ENCODE results near the gene ARSA. TPM values are rescaled to one million over a fixed set of nuclear protein-coding genes. Genes with fewer than 3 reads are reported as not detected.

The ARSA gene
- polyA plus RNA-seq, 1 of the 3 experiments (the other 2 are of a cell fraction) = 34.2 TPM

GRCh38 chr22:50586416-50586815 is 41.5 kb downstream of the ARSA start:
- no peak overlapping the region for H3K4me3 ChIP-seq (ENCODE audit: low read depth in 2 of 2, low read length in 1 of 2)
- POLR2A ChIA-PET = no interaction called here
- H3K27me3 ChIP-seq (ENCODE audit: insufficient read depth) = no peaks in the 10 kb centered on the region
- H3K4me2 ChIP-seq = no peak overlapping the region
- H3K9me3 ChIP-seq = no peaks in the 10 kb centered on the region
- H3K27ac ChIP-seq (ENCODE audit: low read depth in 2 of 2, low read length in 1 of 2) = no peak overlapping the region
- no peaks in the 10 kb centered on the region for H3K9me2 ChIP-seq
- WGBS (ENCODE audit: low lambda C conversion rate) = 86% methylated on average over 1 of the region's 5 CpGs
- peaks cover 0 to 10% of the 10 kb centered on the region in 2 experiments; a peak in 1 of 4 replicates for H3K4me1 ChIP-seq (ENCODE audit: control insufficient read depth in 1 of 2, insufficient read depth in 2 of 2, low read depth in 1 of 2, low read length in 1 of 2)
- H3F3A ChIP-seq (replicated peaks; ENCODE audit: insufficient read depth) = no peaks in the 10 kb centered on the region
- TF ChIP-seq IRF3 (IDR thresholded peaks at IDR 0.05; ENCODE audit: low read depth, low read length) (no peak), FOXJ3 (CRISPR knock-in tag; IDR thresholded peaks at IDR 0.05) (no peak), FOXM1 (IDR thresholded peaks at IDR 0.05; ENCODE audit: low read depth) (no peak), RAD21 (IDR thresholded peaks at IDR 0.05; ENCODE audit: low read length) (no peak), ELF1 (IDR thresholded peaks at IDR 0.05) (no peak), YY1 (IDR thresholded peaks at IDR 0.05; ENCODE audit: low read depth) (no peak), MEF2A (IDR thresholded peaks at IDR 0.05; ENCODE audit: borderline replicate concordance, low read depth) (no peak), GABPA (IDR thresholded peaks at IDR 0.05; ENCODE audit: low read depth) (no peak), TEAD4 (IDR thresholded peaks at IDR 0.05; ENCODE audit: borderline replicate concordance, insufficient read depth) (no peak), RCOR1 (IDR thresholded peaks at IDR 0.05; ENCODE audit: low read length) (no peak), FOSL2 (IDR thresholded peaks at IDR 0.05; ENCODE audit: borderline replicate concordance, low read depth) (no peak), MXI1 (IDR thresholded peaks at IDR 0.05; ENCODE audit: low read depth, low read length) (no peak), JUND (IDR thresholded peaks at IDR 0.05) (no peak), NFIC (IDR thresholded peaks at IDR 0.05; ENCODE audit: borderline replicate concordance) (no peak), SMC3 (IDR thresholded peaks at IDR 0.05; ENCODE audit: low read depth, low read length) (no peak)
- TF ChIP-seq, protein P1, sequence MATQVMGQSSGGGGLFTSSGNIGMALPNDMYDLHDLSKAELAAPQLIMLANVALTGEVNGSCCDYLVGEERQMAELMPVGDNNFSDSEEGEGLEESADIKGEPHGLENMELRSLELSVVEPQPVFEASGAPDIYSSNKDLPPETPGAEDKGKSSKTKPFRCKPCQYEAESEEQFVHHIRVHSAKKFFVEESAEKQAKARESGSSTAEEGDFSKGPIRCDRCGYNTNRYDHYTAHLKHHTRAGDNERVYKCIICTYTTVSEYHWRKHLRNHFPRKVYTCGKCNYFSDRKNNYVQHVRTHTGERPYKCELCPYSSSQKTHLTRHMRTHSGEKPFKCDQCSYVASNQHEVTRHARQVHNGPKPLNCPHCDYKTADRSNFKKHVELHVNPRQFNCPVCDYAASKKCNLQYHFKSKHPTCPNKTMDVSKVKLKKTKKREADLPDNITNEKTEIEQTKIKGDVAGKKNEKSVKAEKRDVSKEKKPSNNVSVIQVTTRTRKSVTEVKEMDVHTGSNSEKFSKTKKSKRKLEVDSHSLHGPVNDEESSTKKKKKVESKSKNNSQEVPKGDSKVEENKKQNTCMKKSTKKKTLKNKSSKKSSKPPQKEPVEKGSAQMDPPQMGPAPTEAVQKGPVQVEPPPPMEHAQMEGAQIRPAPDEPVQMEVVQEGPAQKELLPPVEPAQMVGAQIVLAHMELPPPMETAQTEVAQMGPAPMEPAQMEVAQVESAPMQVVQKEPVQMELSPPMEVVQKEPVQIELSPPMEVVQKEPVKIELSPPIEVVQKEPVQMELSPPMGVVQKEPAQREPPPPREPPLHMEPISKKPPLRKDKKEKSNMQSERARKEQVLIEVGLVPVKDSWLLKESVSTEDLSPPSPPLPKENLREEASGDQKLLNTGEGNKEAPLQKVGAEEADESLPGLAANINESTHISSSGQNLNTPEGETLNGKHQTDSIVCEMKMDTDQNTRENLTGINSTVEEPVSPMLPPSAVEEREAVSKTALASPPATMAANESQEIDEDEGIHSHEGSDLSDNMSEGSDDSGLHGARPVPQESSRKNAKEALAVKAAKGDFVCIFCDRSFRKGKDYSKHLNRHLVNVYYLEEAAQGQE (IDR thresholded peaks at IDR 0.05; ENCODE audit: low read depth, low read length) = no peak
- TF ChIP-seq, protein P2, sequence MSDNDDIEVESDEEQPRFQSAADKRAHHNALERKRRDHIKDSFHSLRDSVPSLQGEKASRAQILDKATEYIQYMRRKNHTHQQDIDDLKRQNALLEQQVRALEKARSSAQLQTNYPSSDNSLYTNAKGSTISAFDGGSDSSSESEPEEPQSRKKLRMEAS (IDR thresholded peaks at IDR 0.05; ENCODE audit: low read depth) = no peak
- TF ChIP-seq, protein P3, sequence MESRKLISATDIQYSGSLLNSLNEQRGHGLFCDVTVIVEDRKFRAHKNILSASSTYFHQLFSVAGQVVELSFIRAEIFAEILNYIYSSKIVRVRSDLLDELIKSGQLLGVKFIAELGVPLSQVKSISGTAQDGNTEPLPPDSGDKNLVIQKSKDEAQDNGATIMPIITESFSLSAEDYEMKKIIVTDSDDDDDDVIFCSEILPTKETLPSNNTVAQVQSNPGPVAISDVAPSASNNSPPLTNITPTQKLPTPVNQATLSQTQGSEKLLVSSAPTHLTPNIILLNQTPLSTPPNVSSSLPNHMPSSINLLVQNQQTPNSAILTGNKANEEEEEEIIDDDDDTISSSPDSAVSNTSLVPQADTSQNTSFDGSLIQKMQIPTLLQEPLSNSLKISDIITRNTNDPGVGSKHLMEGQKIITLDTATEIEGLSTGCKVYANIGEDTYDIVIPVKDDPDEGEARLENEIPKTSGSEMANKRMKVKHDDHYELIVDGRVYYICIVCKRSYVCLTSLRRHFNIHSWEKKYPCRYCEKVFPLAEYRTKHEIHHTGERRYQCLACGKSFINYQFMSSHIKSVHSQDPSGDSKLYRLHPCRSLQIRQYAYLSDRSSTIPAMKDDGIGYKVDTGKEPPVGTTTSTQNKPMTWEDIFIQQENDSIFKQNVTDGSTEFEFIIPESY (IDR thresholded peaks at IDR 0.05; ENCODE audit: borderline replicate concordance, low read depth) = no peak
- TF ChIP-seq, protein P4, sequence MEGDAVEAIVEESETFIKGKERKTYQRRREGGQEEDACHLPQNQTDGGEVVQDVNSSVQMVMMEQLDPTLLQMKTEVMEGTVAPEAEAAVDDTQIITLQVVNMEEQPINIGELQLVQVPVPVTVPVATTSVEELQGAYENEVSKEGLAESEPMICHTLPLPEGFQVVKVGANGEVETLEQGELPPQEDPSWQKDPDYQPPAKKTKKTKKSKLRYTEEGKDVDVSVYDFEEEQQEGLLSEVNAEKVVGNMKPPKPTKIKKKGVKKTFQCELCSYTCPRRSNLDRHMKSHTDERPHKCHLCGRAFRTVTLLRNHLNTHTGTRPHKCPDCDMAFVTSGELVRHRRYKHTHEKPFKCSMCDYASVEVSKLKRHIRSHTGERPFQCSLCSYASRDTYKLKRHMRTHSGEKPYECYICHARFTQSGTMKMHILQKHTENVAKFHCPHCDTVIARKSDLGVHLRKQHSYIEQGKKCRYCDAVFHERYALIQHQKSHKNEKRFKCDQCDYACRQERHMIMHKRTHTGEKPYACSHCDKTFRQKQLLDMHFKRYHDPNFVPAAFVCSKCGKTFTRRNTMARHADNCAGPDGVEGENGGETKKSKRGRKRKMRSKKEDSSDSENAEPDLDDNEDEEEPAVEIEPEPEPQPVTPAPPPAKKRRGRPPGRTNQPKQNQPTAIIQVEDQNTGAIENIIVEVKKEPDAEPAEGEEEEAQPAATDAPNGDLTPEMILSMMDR (IDR thresholded peaks at IDR 0.05) = no peak
- no peaks in the 10 kb centered on the region for H4K20me1 ChIP-seq (ENCODE audit: insufficient read depth)
- no peak overlapping the region for H3K9ac ChIP-seq
- H2AFZ ChIP-seq (ENCODE audit: low read depth) = no peak overlapping the region
- DNase-seq = no peak
- H3K79me2 ChIP-seq (ENCODE audit: insufficient read depth) = peaks cover 18% of the 10 kb centered on the region; the same call in 1 of the 2 replicates
- H3K36me3 ChIP-seq (replicated peaks in 1 of 2; ENCODE audit: control insufficient read depth in 1 of 2, insufficient read depth in 2 of 2, low read length in 1 of 2) = no peaks in the 10 kb centered on the region
- CTCF ChIA-PET = interaction anchor here (1.2 to 2.9 kb wide), 2 partner anchors 23 to 34 kb away, joined by 3 to 13 read pairs; no protein-coding TSS in a partner anchor
